Mononuclear cell (primary cell): ENCODE data around the gene CFAP97D1. TPM values are rescaled to one million over a fixed set of nuclear protein-coding genes. Genes with fewer than 3 reads are reported as not detected.

Experiments
- H3K27me3 ChIP-seq: 2 replicates; pipeline ENCODE4 v1.6.0; 2011; ENCODE audit warnings: low read length, control low read depth; ENCODE audit not compliant: insufficient read depth
- H3K4me1 ChIP-seq: 2 replicates; pipeline ENCODE4 v1.5.1; 2011; ENCODE audit warnings: mild to moderate bottlenecking, low read length, control low read depth; ENCODE audit not compliant: insufficient read depth
- H3K4me3 ChIP-seq: 2 replicates; pipeline ENCODE4 v1.5.1; 2011; ENCODE audit warnings: mild to moderate bottlenecking, low read length, moderate library complexity
- H3K9me3 ChIP-seq: 2 replicates; pipeline ENCODE4 v1.5.1; 2011; ENCODE audit warnings: low read depth, mild to moderate bottlenecking, control low read depth, low read length
- total RNA-seq: library from RNA; depleted of rRNA; stranded (reverse); fragments of >200 nt; gene quantifications from one replicate; pipeline ENCODE4 v1.2.3, GENCODE V29; 2012

CFAP97D1 gene
- total RNA-seq, 1 donor: not detected

GRCh38 chr17:43801844-43802243, 21.6 kb downstream of the CFAP97D1 start:
- no peaks in the 10 kb centered on the region for H3K4me1 ChIP-seq
- H3K4me3 ChIP-seq: no peak overlapping the region
- H3K9me3 ChIP-seq: no peaks in the 10 kb centered on the region
- peaks cover 5% of the 10 kb centered on the region for H3K27me3 ChIP-seq

DNA sequence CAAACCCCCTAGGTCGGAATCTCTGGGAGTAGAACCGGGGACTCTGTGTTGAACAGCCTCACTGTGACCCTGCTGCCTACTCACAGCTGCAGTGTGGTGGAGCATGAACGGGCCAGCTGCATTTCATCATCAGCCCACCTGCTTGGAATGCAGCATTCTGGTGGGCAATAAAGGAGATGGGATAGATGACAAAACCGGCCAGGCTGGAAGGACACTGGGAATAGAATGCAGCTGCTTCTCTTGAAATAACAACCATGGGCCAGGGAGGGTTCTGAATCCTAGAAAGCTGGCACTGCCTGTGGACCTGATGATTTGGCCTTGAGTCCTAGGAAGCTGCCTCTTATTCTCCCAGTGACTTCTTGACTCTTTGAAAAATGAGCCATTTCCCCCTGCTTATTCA, 23.5 kb downstream of the CFAP97D1 start:
- H3K27me3 ChIP-seq: peaks cover 5% of the 10 kb centered on the region
- no peaks in the 10 kb centered on the region for H3K4me1 ChIP-seq
- no peak overlapping the region for H3K4me3 ChIP-seq

DNA sequence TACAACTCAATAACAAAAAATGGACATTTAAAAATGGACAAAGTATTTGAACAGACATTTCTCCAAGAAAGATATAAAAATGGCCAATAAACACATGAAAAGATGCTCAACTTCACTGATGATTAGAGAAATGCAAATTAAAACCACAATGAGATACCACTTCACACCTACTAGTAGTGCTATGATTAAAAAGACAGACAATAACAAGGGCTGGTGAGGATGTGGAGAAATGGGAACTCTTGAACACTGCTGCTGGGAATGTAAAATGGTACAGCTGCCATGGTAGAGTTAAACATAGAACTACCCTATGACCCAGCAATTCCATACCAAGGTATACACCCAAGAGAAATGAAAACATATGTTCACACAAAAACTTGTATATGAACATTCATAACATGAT, 24.9 kb downstream of the CFAP97D1 start:
- no peaks in the 10 kb centered on the region for H3K4me1 ChIP-seq
- no peak overlapping the region for H3K4me3 ChIP-seq
- H3K27me3 ChIP-seq: peaks cover 5% of the 10 kb centered on the region
- no peaks in the 10 kb centered on the region for H3K9me3 ChIP-seq

More for the DNA sequence above, 23.5 kb downstream of the CFAP97D1 start:
- H3K9me3 ChIP-seq: no peaks in the 10 kb centered on the region

DNA sequence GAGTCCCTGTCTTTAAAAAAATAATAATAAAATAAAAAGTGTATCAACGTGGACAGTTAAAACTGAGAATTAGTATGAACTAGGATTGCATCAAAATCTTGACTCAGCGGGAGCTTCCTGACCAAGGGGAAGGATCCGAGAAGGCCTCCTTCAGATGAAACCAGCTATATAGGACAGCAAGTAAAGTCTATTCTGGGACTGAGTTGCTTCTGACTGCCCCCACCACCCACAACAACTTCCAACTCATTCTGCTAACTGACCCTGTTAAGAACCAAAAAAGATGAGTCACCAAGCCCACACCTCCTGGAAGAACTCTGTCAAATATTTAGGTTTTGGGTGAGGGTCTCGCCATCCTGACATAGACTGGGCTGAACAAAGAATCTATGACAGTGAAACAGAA, 27.8 kb downstream of the CFAP97D1 start:
- Histone ChIP-seq H3K4me3 (no peak overlapping the region), H3K9me3 (no peaks in the 10 kb centered on the region)

GRCh38 chr17:43809121-43809520, 28.9 kb downstream of the CFAP97D1 start:
- no peaks in the 10 kb centered on the region for H3K9me3 ChIP-seq
- H3K4me3 ChIP-seq: no peak overlapping the region
- no peaks in the 10 kb centered on the region for H3K4me1 ChIP-seq
- H3K27me3 ChIP-seq: no peaks in the 10 kb centered on the region

More for the DNA sequence above, 27.8 kb downstream of the CFAP97D1 start:
- H3K4me1 ChIP-seq: no peaks in the 10 kb centered on the region
- H3K27me3 ChIP-seq: peaks cover 2% of the 10 kb centered on the region

GRCh38 chr17:43810226-43810715, 30.0 kb downstream of the CFAP97D1 start:
- H3K4me3 ChIP-seq: no peak overlapping the region
- peaks cover 6% of the 10 kb centered on the region for H3K4me1 ChIP-seq
- H3K27me3 ChIP-seq: no peaks in the 10 kb centered on the region
- no peaks in the 10 kb centered on the region for H3K9me3 ChIP-seq

- Histone ChIP-seq H3K27me3 (no peaks in the 10 kb centered on the region), H3K4me1 (peaks cover 7% of the 10 kb centered on the region), H3K4me3 (no peak overlapping the region), H3K9me3 (no peaks in the 10 kb centered on the region)
Measured at GRCh38 chr17:43810823-43811222, 30.6 kb downstream of the CFAP97D1 start.

GRCh38 chr17:43812396-43813265, 32.4 kb downstream of the CFAP97D1 start:
- no peaks in the 10 kb centered on the region for H3K27me3 ChIP-seq
- H3K9me3 ChIP-seq: no peaks in the 10 kb centered on the region
- peaks cover 7% of the 10 kb centered on the region for H3K4me1 ChIP-seq
- H3K4me3 ChIP-seq: no peak overlapping the region

- Histone ChIP-seq H3K4me1 (peaks cover 7% of the 10 kb centered on the region), H3K27me3 (no peaks in the 10 kb centered on the region), H3K4me3 (no peak overlapping the region), H3K9me3 (no peaks in the 10 kb centered on the region)
Measured at GRCh38 chr17:43813386-43813785, 33.2 kb downstream of the CFAP97D1 start.

DNA sequence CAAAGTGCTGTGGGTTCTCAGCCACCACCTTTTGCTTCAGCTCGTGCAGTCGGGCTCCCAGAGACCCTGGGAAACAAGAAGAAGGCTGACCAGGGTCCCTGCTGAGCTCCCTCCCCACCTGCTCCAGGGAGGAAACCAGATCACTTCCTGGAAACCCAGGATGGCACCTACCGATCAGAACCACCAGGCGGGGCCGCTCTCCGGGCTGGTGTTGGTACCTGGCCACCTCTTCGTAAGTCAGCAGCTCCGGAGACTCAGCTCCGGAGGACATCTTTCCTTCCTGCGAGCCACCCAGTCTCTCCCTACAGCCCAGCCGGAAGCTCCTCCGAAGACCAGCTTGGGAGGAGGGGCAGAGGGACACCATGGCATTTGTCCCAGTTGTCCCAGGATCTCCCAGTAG, 33.8 kb downstream of the CFAP97D1 start:
- H3K4me3 ChIP-seq: no peak overlapping the region
- H3K27me3 ChIP-seq: no peaks in the 10 kb centered on the region
- peaks cover 7% of the 10 kb centered on the region for H3K4me1 ChIP-seq
- H3K9me3 ChIP-seq: no peaks in the 10 kb centered on the region

GRCh38 chr17:43814714-43815113, 34.5 kb downstream of the CFAP97D1 start:
- Histone ChIP-seq H3K9me3 (no peaks in the 10 kb centered on the region), H3K4me3 (no peak overlapping the region), H3K4me1 (peaks cover 7% of the 10 kb centered on the region), H3K27me3 (no peaks in the 10 kb centered on the region)

GRCh38 chr17:43816336-43817320, 36.4 kb downstream of the CFAP97D1 start:
- Histone ChIP-seq H3K4me1 (peaks cover 7% of the 10 kb centered on the region), H3K9me3 (no peaks in the 10 kb centered on the region), H3K4me3 (no peak overlapping the region), H3K27me3 (no peaks in the 10 kb centered on the region)

- peaks cover 7% of the 10 kb centered on the region for H3K4me1 ChIP-seq
- no peaks in the 10 kb centered on the region for H3K27me3 ChIP-seq
- no peak overlapping the region for H3K4me3 ChIP-seq
- H3K9me3 ChIP-seq: no peaks in the 10 kb centered on the region
Measured at GRCh38 chr17:43817826-43818225, 37.6 kb downstream of the CFAP97D1 start.

GRCh38 chr17:43818966-43819365, 38.7 kb downstream of the CFAP97D1 start:
- no peak overlapping the region for H3K4me3 ChIP-seq
- no peaks in the 10 kb centered on the region for H3K27me3 ChIP-seq
- H3K9me3 ChIP-seq: no peaks in the 10 kb centered on the region
- peaks cover 7% of the 10 kb centered on the region for H3K4me1 ChIP-seq

DNA sequence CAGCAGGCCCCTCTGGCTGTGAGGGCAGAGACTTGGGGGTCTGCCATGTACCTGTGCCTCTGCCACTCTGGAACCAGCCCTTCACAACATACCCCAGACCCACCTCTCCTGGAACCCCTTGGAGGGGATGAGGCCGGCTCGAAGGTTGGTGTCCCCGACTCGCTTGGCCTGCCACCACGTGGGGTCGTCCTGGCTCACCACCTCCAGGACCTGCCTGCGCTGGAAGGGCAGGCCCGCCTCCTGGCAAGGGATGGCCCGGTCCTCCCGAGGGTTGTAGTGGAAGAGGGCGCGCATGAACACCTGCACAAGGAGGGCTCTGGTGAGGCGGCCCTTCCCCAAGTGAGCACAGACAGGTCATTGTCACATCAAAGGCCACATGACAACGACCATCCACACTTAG, 40.5 kb downstream of the CFAP97D1 start:
- no peaks in the 10 kb centered on the region for H3K4me1 ChIP-seq
- no peaks in the 10 kb centered on the region for H3K27me3 ChIP-seq
- H3K4me3 ChIP-seq: no peak overlapping the region
- no peaks in the 10 kb centered on the region for H3K9me3 ChIP-seq
